ENCODE data around the gene VILL.
"Not testable (repeated sequence)": the region's sequence is repeated elsewhere in the genome, so short reads cannot be mapped to it uniquely, and the experiment has no call there.

VILL gene

DNA sequence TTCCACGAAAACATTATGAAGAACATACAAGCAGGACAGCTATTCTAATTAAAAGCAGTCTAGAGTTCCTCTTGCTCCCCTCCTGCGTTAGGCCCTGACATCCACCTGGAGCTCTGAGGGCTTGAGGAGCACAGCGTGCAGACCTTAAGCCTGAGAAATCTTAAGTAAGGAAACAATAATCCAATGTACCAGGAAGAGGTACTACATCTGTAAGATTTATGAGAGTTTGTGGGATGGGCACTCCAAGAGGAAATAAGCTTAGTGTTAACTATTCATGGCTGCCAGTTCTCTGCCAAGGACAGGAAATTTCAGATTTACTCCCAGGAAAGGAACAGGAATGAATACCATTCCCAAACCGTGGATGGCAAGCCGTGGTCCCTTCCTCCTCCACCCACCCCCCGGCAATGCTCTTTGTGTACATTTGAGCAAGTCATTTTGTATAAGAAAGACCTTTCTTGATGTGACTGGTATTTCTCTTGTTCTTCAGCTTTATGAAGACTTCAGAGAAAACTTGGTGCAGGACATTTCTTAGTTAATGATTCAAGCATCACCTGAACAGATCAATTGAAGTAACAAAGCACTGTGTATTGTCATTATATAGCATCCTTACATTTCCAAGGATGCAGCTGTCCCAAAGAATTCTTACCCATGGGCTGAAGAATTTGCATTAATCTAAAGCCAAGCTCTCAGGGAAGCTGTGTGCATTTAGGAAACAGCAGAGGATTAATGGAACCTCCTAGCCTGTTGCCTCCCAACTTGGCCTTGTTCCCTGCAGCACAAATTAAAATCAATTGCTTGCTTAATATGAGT lies 28.8 kb upstream of the VILL start:
- in situ Hi-C loops (cut with HindIII; ENCODE audit: low pct_ligation_motif_present, low pct_unique_long_range_greater_than_20kb, low sequenced_read_pairs) = no loop called here
- no peak for DNase-seq

DNA sequence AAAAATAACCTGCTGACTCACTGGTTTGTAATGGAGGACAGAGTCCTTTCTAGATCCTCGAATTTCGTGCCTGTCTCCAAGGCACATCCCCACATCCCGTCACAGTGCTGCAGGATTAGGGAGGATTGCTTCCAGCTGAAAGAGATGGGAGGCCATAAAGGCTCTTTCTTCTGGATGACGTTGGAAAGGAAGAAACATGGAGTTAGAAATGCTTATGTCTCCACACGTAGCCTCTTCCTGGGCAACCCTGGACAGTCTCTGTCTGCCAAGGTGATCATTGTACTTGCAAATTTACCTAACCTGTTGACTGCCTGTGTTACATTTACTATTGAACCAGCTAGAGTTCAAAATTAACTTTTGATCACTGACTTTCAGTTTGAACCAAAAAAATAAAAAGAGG lies 27.6 kb upstream of the VILL start:
- in situ Hi-C loops (cut with HindIII; ENCODE audit: low pct_ligation_motif_present, low pct_unique_long_range_greater_than_20kb, low sequenced_read_pairs) = no loop called here
- DNase-seq = no peak

DNA sequence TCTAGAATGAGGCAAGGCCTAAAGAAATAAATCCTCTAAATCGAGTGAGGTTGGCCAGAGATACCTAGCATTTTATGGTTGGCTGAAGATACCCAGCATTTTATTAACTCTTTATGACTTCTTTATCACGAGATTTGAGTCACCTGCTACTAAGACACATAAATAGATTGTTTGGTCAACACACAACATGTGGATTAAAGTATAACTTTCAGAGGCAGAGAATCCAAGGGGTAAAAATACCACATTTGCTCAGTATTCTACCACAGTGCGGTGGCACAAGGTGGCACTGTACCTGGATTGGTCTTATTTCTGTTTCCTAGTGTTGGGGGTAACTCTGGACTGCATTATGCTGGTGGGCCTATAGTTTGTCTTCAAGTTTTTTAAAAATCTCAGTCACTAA lies 27.0 kb upstream of the VILL start:
- DNase-seq = no peak
- in situ Hi-C loops (cut with HindIII; ENCODE audit: low pct_ligation_motif_present, low pct_unique_long_range_greater_than_20kb, low sequenced_read_pairs) = no loop called here

DNA sequence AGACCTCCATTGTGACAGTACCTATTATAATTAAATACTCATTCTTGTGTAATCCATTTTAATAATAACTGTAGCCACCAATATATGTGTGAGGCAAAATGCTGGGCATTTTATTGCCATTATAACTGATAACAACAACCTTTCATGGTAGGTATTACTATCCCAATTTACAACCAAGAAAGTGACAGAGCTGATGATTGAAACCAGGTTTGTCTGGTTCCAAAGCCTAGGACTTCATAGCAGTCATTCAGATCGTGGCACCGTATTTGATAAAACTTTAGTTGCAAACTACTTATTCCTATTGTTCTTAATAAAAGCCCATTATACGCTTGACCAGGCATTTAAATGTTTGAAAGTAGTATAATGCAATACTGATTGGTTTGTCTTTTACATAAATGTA lies 26.4 kb upstream of the VILL start:
- in situ Hi-C loops (cut with HindIII; ENCODE audit: low pct_ligation_motif_present, low pct_unique_long_range_greater_than_20kb, low sequenced_read_pairs) = no loop called here

DNA sequence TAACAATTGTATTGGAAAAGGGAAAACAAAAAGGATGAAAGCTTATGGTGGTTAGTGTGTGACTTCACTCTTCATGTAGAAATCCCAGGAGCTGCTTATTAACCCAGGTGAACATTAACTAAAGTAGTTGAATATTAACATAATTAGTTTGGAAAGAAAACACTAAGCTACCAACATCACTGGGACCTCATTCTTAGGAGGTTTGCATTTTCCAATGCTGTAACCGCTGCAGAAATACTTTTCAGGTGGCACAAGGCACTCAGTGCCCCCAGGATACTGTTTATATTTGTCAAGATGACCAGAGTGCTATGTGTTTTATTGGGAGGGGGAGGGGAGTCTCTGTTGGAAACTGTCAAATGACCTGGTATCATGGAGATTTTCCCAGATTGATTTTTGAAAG lies 25.9 kb upstream of the VILL start:
- DNase-seq = peak; percentile 70
- in situ Hi-C loops (cut with HindIII; ENCODE audit: low pct_ligation_motif_present, low pct_unique_long_range_greater_than_20kb, low sequenced_read_pairs) = no loop called here

More for the DNA sequence above, 26.4 kb upstream of the VILL start:
- no peak for DNase-seq

DNA sequence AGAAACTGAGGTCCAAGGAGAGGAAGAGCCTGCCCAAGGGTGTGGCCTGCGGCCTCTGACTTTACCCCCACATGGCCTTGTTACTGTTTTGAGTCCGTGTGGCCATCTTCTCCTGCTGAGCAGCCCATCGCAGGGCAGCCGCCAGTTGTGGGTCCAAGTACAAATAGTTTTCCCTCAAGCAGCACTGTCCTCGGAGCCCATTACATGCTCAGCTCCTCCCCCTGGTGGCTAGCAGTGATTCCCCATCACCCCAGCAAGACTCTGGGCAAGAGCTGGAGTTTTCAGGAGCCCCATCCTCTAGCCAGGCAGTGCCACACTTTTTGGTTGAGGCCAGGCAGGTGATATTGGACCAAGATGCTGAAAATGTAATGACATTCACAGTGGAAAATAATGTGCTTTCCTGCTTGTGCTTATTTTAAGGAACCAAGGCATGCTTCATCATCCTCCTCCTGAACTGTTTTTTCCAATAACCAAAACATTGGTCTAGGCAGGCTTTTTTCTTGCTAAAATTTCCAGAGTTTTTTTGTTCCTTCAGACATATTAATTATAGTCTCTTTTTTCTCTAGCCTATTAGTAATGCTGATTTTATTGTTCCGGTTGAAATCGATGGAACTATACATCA lies 23.2 kb upstream of the VILL start:
- in situ Hi-C loops (cut with HindIII; ENCODE audit: low pct_ligation_motif_present, low pct_unique_long_range_greater_than_20kb, low sequenced_read_pairs) = no loop called here
- DNase-seq = peak; percentile 67

DNA sequence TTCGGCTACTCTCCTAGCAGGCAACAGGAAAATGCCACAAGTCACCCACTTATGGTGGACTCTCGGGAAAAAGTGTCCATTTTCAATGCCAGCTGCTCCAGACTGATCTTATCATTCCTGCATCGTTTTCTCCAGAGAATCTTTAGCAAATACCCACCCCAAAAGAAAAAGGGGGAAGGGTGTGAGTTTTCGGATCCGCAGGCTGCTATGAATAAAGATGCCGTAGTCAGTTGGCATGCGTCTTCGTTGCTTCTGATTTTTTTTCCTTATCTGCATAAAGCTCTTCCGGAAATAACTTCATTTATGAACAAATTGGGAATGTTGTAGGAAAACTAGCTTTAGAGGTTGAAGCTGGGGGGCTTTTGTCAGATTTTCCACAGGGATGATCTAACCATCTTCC lies 22.4 kb upstream of the VILL start:
- no peak for DNase-seq
- in situ Hi-C loops (cut with HindIII; ENCODE audit: low pct_ligation_motif_present, low pct_unique_long_range_greater_than_20kb, low sequenced_read_pairs) = no loop called here

DNA sequence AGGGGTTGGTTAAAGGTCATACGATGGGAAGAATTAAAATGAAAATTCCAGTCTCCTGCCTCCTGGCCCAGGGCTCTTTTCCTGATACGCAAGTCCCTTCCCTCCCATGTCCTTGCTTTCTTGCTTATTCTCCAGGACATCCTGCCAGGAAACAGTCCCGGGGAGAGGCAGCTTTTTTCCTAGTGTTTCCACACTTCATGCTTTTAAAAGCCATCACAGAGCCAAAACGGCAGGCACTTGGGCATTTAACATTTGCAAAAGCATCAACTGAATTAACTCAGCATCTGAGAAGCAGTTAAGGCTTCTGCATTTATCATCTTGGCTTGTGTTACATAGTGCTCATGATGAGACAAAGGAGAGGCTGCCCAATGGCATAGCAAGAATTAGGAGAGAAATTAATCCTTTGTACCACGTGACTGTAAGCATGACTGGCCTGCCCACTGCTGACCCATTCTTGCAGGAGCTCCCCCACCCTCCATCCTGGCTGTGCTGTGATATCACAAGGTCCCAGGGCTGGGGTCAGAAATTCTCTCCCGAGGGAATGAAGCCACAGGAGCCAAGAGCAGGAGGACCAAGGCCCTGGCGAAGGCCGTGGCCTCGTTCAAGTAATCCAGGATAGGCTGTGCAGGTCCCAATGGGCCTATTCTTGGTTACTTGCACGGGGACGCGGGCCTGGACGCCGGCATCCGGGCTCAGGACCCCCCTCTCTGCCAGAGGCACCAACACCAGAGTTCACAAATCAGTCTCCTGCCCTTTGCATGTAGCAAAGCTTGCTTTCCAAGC lies 21.6 kb upstream of the VILL start:
- in situ Hi-C loops (cut with HindIII; ENCODE audit: low pct_ligation_motif_present, low pct_unique_long_range_greater_than_20kb, low sequenced_read_pairs) = no loop called here
- DNase-seq = no peak

DNA sequence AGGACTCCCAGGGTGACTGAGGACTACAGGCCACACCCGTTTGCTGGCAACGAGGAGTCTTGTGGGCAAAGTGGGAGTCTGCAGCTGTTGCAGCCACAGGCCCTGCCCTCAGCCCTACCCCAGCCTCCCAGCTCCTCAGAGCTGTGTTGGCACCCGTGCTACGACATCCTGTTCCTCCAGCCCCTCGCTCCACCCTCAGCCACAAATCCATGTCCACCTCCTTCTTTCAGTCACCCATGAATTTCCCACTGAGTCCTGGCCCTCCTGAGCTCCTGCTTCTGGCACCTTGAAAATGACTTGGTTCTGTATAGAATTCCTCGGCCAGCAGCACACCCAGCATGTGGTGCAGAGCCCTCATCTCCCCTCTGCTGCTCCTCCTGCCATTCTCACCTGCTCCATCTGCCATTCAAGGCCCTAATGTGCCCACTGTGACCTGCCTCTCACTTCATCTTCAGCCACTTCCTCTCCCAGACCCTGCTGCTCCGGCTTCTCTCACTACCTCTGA lies 20.9 kb upstream of the VILL start:
- in situ Hi-C loops (cut with HindIII; ENCODE audit: low pct_ligation_motif_present, low pct_unique_long_range_greater_than_20kb, low sequenced_read_pairs) = no loop called here
- no peak for DNase-seq

DNA sequence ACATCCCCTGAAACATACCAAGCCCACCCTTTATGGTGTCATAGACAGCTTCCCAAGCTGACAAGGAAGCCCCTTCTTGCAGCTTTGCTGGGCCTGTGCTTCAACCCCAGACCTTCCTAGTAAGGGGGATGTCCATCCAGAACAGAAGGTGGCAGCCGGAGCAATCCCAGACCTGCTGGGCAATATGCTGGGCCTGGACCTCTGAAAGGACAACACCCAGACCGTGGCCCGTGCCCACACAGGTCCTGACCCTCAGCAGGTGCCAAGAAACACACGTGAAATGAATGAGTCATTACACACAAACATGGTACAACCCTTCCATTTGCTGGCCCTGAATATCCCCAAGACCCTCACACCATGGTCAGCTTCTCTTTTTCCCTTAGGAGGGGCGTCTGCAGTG lies 19.8 kb upstream of the VILL start:
- in situ Hi-C loops (cut with HindIII; ENCODE audit: low pct_ligation_motif_present, low pct_unique_long_range_greater_than_20kb, low sequenced_read_pairs) = no loop called here
- DNase-seq = no peak

DNA sequence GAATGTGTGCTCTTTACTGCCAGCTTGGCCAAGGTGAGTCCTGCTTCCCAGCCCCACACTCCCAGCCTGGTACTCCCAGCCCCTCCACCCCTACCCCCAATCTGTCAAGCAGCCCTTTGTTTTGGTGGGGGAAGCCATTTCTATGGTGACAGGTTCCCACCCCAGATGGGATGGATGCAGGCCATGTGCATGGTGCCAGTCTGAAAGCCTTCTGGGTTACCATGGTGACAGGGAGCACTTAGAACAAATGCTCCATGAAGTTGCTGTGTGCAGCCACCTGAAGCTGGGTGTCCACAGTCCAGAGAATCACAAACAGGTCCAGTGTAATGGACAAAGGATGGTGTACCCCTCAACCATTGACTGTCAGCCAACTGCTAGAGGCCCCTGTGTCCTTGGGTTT lies 19.1 kb upstream of the VILL start:
- in situ Hi-C loops (cut with HindIII; ENCODE audit: low pct_ligation_motif_present, low pct_unique_long_range_greater_than_20kb, low sequenced_read_pairs) = no loop called here

DNA sequence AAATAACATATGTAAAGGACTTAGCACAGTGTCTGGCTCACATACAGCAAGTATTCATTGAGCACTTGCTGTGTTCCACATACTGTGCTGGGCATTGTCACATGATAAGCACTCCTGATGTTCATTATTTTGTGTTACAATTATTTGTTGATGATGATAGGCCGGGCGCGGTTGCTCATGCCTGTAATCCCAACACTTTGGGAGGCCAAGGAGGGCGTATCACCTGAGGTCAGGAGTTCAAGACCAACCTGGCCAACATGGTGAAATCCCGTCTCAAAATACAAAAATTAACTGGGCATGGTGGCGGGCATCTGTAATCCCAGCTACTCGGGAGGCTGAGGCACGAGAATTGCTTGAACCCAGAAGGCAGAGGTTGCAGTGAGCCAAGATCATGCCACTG lies 18.5 kb upstream of the VILL start:
- in situ Hi-C loops (cut with HindIII; ENCODE audit: low pct_ligation_motif_present, low pct_unique_long_range_greater_than_20kb, low sequenced_read_pairs); DNase-seq: not testable (repeated sequence)

More for the DNA sequence above, 19.1 kb upstream of the VILL start:
- DNase-seq = no peak

DNA sequence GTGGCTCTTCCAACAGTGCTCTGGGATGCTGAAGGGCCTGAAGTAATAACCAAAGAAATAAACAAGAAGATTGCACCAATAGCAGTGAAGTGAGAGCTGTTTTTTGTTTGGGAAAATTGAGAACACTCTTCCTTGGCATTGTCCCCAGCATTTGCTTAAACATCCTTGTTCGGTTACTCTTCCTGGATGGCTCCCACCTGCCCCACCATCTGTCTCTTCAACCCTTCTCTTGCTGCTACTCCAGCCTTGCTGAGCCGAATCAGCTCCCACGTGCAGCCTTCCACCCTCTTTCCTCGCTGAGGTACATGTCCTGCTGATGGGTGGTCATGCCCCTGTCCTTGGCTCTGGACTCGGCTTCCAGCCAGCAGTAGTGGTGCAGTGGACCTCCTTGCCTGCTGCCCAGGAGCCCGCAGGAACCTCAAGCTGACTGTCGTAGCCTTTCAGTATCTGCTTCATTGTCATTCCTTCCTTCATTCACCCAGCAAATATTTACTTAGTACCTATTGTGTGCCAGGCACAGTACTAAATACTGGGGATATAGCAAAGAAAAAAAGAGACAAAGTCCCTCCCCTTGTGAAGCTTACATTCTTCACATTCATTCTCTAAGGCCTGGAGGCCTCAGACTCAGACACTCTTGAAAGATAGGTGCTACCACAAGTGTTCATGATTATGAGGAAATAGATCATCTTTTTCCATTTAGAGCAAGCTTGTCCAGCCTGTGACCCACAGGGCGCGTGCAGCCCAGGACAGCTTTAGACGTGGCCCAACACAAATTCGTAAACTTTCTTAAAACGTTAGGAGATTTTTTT lies 17.1 kb upstream of the VILL start:
- DNase-seq = no peak
- in situ Hi-C loops (cut with HindIII; ENCODE audit: low pct_ligation_motif_present, low pct_unique_long_range_greater_than_20kb, low sequenced_read_pairs) = no loop called here

DNA sequence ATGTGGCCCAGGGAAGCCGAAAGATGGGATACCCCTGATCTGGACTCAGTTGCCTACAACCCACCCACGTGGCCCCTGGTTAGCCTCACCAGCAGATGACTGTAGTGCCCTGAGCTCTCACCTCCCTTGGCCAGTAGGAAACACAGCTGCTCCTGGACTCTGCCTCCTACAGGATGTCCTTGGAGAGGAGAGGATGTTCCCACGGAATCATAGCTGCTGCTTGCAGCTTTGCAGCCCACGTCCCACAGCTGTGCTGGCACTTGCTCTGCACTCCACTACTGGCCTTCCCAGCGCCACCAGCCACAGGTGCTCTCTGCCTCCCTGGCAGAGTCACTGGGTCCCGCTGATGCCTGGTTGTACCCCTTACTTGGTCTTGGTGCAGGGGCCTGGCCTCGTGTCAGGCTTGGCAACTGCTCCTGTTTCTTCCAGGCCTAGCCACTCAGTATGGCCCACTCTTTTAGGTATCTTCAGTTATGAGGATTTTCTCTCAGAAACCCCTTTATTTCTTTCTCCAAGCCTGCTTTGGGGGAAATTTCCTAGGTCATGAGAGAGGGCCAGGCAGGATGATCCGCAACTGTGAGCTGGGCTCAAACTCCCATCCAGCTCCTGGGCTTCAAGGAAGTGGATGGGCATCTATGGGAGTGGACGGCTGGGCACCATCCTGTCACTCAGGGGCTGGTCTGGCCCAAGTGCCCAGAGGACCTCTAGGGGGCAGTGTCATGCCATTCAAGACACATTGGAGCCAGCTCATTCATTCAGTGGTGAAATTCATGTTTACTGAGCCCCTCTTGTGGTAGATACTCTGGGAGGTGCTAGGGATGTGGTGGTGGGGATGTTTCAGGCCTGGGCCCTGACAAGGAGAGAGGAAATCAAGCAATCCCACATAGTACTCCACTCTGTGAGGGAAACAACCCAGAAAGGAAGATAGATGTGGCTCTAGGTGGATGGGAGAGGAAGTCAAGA lies 16.2 kb upstream of the VILL start:
- in situ Hi-C loops (cut with HindIII; ENCODE audit: low pct_ligation_motif_present, low pct_unique_long_range_greater_than_20kb, low sequenced_read_pairs) = no loop called here
- peak; percentile 60 for DNase-seq

DNA sequence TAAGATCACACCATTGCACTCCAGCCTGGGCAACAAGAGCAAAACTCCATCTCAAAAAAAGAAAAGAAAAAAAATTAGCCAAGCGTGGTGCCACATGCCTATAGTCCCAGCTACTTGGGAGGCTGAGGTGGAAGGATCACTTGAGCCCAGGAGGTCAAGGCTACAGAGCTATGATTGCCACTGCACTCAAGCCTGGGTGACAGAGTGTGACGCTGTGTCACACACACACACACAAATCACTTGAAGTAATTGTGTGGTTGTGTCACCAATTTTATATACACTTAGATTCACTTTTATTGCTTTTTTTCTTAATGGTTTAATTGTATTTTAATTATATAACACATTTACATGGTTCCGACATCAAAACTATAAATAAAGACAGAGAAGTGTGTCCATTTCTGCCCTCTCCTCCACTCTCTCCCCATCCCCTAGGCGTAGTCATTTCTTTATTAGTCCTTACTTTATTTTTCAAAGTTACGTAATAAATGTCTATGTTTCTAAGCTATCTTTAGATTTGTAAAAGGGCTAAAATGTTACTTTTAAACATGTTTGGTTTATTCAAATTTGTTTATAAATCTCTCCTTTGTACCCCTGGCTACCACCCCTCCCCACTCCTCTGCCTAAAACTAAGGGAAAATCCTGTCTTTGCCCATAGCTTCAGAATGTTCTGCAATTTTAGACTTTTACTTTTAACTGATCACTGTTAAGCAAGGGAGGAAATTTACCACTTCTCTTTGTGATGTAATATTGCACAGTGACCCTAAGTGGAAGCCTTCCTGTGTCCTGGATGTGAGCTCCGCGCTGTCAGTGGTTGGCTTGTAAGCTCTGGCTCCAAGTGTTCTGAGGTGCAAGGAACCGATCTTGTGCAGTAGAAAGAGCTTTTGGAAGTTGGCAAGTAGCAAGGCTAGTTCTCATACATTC lies 10.8 kb upstream of the VILL start:
- in situ Hi-C loops (cut with HindIII; ENCODE audit: low pct_ligation_motif_present, low pct_unique_long_range_greater_than_20kb, low sequenced_read_pairs) = no loop called here
- no peak for DNase-seq

DNA sequence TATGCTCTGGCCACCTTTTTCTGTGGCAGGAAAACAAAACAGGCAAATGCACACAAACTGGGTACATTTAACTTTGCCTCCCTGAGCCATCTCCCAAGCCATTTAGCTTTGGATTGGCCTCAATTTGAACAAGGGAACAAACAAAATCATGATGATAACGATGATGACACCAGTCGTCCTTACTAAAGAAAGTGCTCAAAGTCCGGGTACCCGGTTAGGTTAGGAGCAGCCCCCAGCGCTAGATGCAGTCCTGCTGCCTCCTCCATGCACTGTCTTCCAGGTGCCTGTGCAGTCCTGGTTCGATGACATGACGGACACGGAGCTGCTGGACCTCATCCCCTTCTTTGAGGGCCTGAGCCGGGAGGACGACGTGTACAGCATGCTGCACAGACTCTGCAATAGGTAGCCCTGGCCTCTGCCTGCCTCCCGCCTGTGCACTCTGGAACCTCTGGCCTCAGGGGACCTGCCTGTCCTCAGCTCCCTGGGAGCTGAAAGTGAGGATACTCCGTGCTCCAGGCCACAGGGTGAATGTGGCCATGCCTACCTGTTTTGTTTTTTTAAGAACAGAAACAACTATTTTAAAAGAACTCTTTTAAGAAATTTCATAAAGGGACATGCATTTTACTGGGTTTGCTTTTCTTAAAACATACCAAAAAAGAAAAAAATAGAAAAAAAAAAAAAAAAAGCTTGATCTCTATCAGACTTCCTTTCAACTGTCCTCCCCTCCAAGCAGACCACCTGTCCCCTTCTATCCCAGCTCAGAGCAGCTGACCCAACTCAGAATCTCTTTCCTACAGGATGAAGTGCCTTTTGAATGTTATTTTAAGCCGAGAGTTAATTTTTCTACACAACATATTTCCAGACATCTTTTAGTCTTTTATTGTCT lies 9.9 kb upstream of the VILL start:
- in situ Hi-C loops (cut with HindIII; ENCODE audit: low pct_ligation_motif_present, low pct_unique_long_range_greater_than_20kb, low sequenced_read_pairs) = no loop called here
- no peak for DNase-seq
